Muscle of back (tissue), 11 donors: ENCODE measurements around the gene AP3B1. TPM values are rescaled to one million over a fixed set of nuclear protein-coding genes. Genes with fewer than 3 reads are reported as not detected.
"Not testable (repeated sequence)": the region's sequence is repeated elsewhere in the genome, so short reads cannot be mapped to it uniquely, and the experiment has no call there.

Experiments used
- DNase-seq, 3 donors: peaks; one replicate each; pipeline versions ENCODE4 v3.0.0 to v3.0.0-alpha.2; 2013
- polyA plus RNA-seq, 10 donors: library from polyadenylated mRNA; unstranded; fragments of 120-200 nt; gene quantifications; one replicate each; pipeline ENCODE4 v1.2.1, GENCODE V29; 2013; ENCODE audit not compliant: insufficient read length in 10 of 10

Gene AP3B1
- polyA plus RNA-seq, 10 donors, result 33.2 to 46.3 (median 35.7) TPM

- not testable (repeated sequence) for DNase-seq
Observed at GRCh38 chr5:78070691-78071090, 223.8 kb downstream of the AP3B1 start.

GRCh38 chr5:78067581-78067980 is 226.9 kb downstream of the AP3B1 start:
- DNase-seq, result not testable (repeated sequence)

- not testable (repeated sequence) for DNase-seq
Observed at GRCh38 chr5:78066722-78067121, 227.8 kb downstream of the AP3B1 start.

- no peak for DNase-seq
Observed at GRCh38 chr5:78065663-78066062, 228.8 kb downstream of the AP3B1 start.

- no peak for DNase-seq
Observed at GRCh38 chr5:78064941-78065472, 229.5 kb downstream of the AP3B1 start.

GRCh38 chr5:78063495-78063894 is 231.0 kb downstream of the AP3B1 start:
- DNase-seq, result no peak

- DNase-seq, result no peak
Observed at GRCh38 chr5:78062645-78063044, 231.9 kb downstream of the AP3B1 start.

- DNase-seq, result peak in 2 of 3 donors; percentile 5 to 10
Observed at GRCh38 chr5:78060421-78060820, 234.1 kb downstream of the AP3B1 start.

- DNase-seq, result no peak
Observed at GRCh38 chr5:78058625-78059024, 235.9 kb downstream of the AP3B1 start.

GRCh38 chr5:78056901-78057514 is 237.5 kb downstream of the AP3B1 start:
- no peak for DNase-seq

GRCh38 chr5:78056053-78056452 is 238.4 kb downstream of the AP3B1 start:
- DNase-seq, result no peak

GRCh38 chr5:78050888-78051287 is 243.6 kb downstream of the AP3B1 start:
- DNase-seq, result no peak

GRCh38 chr5:78046823-78047222 is 247.7 kb downstream of the AP3B1 start:
- not testable (repeated sequence) for DNase-seq

- DNase-seq, result no peak
Observed at GRCh38 chr5:78046006-78046405, 248.5 kb downstream of the AP3B1 start.

GRCh38 chr5:78041805-78042204 is 252.7 kb downstream of the AP3B1 start:
- DNase-seq, result no peak

- no peak for DNase-seq
Observed at GRCh38 chr5:78025540-78025939, 269.0 kb downstream of the AP3B1 start.

GRCh38 chr5:78019744-78020143 is 274.8 kb downstream of the AP3B1 start:
- no peak for DNase-seq

- no peak for DNase-seq
Observed at GRCh38 chr5:78016863-78017529, 277.5 kb downstream of the AP3B1 start.

- peak; percentile 65 to 82 (median 79) for DNase-seq
Observed at GRCh38 chr5:78009937-78010527, 284.5 kb downstream of the AP3B1 start.

GRCh38 chr5:78008356-78008967 is 286.0 kb downstream of the AP3B1 start:
- peak; percentile 24 to 56 (median 34) for DNase-seq

- no peak for DNase-seq
Observed at GRCh38 chr5:78007233-78007632, 287.3 kb downstream of the AP3B1 start.

GRCh38 chr5:78006449-78006848 is 288.0 kb downstream of the AP3B1 start:
- no peak for DNase-seq
